HS-5 (cell line): ENCODE results near the gene ASXL3.

Experiments used
- DNase-seq: peaks from one replicate; pipeline ENCODE4 v3.0.0-alpha.2; 2012; ENCODE audit warnings: low read depth

The ASXL3 gene

DNA sequence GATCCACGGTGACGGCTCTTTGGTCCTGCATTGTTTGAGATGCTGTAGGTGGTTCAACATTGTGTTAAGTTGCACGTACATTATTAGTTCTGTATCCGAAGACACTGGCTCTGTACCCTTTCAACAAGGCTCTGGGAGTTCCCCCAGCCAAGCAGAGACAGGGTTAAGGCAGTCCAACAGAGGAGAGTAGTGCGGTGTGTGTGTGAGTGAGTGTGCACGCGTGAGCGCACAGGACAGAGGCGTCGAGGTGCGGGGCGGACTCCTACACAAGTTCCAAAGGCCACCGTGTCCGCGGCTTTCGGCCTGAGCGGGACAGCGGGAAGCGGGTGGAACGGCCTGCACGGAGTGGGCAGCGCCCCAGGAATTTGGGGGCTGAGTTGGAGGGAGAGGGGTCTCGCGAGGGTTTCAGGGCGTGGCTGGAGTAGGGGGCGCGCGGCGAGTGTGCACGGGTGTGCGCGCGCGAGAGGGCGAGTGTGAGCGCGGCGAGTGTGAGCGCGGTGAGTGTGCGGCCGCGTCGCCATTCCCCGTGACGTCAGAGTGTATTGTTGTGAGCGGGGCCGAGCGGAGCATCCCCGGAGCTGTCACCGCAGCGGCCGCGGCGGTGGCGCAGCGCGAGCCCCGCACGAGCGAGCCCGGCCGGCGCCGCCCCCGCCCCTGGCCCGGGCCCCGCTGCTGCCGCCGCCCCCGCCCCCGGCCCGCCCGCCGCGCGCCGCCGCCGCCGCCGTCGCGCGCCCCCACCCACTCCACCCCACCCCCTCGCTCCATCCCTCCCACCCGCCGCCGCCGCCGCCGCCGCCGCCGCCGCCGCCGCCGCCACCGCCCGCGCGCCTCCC, at the start of gene ASXL3:
ASXL3 (plus strand) TSS at position 535 of the 833 bp plus-strand sequence. CDS start 413 bp downstream, outside the sequence.
- DNase-seq = no peak

DNA sequence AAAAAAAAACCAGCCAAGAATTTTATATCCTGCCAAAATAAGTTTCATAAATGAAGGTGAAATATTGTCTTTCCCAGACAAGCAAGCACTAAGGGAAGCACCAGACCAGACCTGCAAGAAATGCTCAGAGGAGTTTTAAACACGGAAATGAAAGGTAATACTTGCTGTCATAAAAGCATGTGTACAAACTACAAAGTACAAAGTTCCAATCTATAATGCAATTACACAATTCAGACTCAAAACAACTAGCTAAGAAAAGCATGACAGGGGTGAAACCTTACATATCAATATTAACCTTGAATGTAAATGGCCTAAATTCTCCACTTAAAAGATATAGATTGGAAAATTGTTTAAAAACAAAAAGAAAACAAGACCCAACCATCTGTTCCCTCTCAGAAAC, 45.0 kb upstream of the ASXL3 start:
- no peak for DNase-seq

DNA sequence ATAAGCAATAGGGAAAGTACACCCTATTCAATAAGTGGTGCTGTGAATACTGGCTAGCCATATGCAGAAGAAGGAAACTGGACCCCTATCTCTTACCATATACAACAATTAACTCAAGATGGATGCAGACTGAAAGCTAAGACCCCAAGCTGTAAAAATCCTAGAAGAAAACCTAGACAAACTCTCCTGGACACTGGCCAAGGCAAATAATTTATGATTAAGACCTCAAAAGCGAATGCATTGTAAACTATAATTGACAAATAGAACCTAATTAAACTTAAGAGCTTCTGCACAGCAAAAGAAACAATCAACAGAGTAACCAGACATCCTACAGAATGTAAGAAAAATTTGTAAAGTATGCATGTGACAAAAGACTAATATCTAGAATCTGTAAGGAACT, 41.1 kb upstream of the ASXL3 start:
- DNase-seq = no peak

DNA sequence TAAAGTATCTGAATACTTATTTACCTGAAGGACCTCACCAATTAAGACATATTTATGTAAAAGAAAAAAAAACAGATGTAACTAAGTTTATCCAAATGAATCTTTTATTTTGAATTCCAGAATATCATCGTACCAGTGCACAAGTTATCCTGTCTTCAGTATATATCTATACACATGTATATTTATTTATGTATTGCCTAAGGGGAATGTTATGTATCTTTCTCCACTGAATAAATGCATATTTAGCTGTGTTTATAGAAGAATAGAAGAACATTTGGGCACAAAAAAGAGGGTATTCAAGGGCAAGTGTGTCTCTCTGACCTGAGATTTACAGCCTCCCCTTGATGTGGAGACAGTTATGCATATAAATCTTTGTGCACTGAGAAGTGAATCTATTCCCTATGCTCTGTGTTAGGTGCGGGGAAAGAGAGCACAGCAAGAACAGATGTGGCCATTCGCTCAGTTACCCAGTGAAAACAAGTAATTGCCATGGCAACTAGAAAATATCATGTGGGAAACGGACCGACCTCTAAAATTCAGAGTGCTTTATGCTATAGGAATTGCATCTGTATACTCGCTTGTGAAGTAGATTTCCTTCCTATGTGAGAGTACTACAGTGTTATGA, 39.5 kb upstream of the ASXL3 start:
- DNase-seq = no peak

DNA sequence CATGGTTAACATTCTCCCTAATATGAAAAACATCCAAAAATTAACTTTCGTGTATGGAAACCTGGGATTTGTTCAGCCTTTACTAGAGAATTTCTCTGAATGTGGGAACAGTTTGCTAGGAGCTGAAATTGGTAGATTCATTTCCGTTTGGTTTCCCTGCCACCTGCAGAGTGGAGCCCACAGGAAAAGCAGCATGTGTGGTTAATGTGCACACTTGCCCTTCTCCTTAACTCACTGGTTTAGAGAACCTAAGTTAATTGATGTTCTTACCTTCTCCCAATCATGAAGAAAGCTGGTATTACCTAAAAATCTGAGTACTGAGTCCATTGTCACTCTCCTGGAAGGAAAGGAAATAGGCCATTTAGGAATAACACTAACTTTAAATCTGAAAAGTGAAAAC, 37.6 kb upstream of the ASXL3 start:
- DNase-seq = no peak

DNA sequence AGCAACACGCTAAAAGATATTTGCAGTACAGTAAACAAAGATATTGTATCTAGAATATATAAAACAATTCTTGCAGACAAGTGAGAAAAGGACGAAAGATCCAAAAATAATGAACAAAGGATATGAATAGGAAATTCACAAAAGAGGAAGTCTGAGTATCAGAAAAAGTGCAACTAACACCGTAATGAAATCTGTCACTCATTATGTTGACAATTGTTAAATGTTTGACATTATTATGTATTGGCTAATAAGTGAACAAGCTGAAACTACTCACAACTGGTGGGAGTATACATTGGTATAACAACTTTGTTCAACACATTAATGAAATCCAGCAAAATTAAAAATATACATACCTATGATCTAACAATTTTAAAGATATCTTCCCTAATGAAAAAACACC, 36.7 kb upstream of the ASXL3 start:
- no peak for DNase-seq

DNA sequence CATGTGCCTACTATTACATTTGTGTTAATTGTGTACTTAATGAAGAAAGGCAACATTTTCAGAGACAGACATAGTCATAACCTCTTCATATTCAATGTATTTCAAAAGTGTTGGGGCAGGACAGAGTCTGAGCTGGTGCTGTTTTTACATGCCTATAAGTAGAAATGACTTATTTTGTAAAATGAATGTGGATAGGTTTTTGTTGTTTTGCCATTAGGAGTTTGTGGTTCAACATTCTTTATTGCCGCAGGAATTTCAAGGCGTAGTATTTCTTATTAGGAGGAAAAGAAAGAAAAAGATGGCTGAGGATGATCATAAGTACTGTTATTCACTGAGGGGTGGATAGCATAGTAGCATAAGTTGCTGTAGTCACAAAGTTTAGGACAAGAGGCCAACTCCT, 21.2 kb upstream of the ASXL3 start:
- DNase-seq = no peak

DNA sequence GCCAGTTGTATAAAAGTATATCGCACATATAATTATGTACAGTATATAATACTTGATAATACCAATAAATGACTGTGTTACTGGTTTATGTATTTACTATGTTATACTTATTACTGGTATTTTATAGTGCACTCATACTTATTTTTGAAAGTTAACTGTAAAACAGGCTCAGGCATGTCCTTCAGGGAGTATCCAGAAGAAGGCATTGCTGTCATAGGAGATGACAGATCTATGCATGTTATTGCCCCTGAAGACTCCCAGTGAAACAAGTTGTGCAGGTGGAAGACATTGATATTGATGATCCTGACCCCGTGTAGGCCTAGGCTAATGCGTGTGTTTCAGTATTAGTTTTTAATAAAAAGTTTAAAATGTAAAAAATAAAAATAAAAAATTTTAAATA, 20.3 kb upstream of the ASXL3 start:
- DNase-seq = no peak

DNA sequence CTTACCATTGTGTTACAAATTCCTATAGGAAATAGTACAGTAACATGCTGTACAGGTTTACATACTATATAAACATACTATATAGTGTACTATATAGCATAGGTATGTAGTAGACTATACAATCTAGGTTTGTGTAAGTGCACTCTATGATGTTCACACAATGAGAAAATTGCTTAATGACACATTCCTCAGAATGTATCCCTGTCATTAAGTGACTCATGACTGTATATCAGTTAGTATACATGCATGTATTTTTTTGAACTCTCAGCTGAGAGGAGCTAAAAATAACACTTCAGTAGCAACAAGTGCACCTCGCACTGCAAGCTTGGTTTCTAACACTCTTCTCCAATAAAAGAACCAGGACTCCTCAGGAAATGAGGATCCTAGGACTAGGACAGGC, 19.5 kb upstream of the ASXL3 start:
- no peak for DNase-seq

DNA sequence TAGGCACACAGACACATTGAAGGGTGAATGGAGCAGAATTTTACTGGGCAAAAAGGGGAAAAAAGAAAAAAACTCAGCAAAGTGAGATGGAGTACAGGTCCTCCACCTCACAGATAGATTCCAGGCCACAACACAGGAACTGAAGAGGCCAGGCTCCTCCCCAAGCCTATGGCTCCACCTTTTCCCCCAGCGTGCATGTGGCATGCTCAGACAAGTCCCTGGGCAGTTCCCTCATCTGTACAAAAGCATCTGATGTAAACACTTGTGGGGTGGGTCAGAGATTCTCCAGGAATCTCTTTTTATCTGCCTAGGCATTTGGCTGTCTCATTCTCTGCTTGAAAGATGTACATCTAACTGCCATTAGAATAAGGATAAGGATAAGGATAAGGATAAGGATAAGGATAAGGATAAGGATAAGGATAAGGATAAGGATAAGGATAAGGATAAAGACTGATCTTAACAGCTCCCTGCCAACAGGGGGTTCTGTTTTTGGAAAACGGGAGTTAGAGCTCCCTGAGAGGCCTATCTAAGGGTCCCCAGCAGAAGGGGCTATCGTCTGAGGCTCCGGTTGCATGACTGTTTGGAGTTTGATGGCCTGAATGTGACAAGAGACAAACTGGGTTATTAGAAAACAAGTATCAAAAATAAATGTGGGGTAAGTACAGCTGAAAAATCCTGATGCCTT, 17.2 kb upstream of the ASXL3 start:
- DNase-seq = peak; percentile 0

DNA sequence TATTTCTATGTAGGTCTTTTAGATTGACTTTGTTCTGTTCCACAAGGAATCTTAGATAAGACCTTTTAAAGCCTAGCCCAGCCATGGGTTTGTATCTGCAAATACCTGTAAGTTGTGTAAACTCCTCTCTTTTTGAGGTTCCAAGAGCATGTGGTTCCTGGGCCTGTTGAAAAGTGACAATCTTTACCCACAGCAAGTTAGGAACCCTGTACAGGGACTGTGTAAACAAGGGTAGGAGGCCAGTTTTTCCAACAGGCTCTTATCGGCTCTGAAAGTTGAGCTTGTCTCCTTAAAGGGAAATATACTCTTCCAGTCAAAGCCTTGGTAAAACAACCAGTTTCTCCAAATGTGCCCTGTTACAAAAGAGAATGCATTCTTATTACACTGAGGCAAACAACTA, 15.3 kb upstream of the ASXL3 start:
- DNase-seq = no peak

DNA sequence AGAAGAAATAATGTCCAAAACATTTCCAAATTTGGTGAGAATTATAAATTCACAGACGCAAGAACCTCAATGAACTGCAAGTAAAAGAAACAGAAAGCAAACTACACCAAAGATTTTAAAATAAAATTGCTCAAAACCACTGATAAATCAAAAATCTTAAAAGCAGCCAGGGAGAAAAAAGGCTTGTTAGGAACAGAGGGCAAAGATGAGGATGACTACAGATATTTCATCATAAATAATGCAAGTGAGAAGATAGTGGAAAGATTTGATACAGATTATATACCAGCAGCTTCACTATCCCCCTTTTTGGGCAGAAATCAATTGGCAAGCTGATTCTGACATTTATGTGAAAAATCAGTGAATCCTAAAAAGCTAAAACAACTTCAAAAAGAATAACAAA, 10.3 kb upstream of the ASXL3 start:
- no peak for DNase-seq

DNA sequence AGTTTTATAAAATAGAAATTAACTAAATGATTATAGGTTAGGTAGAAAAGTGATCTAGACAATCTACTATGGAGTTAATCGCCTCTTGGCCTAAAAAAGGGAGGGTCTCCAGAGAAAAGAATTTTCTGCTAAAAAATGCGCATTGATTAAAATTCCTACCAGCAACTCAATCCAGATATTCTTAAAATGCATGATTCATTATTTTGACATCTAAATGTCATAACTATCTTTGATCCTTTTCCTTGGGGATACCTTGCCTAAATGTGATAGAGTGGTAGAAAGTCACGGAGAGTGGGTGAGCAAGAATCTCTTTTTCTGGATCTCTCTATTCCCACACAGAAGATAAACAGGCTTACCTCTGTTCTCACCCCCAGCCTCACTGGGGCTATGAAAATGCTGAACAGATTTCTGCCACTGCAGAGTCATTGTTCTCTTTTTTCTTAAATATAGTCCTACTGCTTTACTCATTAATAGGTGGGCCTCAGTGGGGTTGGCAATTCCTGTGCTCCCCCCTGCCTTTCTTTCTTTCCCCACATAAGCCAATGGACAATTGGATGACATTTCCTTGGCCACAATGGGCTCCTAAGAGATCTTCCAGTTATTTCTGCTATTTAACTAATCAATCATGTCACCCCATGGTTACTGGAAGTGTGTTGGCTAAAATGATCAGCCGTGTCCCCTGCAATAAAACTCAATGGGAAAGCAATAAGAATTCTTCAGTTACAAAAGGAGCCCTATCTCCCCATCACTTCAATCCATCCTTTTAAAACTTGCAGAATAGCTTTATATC, 5.8 kb upstream of the ASXL3 start:
- no peak for DNase-seq

DNA sequence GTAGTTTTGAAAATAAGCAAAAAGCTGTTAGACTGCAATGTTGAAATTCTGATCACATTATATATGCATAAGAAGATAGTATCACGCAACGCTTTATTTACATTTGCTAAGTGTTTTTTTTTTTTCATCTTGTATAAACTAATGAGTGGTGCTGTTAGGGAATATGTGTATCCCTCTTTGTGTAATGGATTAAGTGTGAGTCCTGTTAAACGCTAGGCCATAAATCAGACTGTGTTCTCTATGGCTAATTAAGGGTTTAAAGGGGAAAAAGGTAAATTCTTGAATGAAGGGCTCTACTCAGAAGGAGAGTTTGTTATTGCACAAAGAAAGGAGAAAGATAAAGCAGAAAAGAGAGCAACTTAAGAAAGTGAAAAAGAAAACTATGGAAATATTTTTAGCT, 4.8 kb upstream of the ASXL3 start:
- no peak for DNase-seq

DNA sequence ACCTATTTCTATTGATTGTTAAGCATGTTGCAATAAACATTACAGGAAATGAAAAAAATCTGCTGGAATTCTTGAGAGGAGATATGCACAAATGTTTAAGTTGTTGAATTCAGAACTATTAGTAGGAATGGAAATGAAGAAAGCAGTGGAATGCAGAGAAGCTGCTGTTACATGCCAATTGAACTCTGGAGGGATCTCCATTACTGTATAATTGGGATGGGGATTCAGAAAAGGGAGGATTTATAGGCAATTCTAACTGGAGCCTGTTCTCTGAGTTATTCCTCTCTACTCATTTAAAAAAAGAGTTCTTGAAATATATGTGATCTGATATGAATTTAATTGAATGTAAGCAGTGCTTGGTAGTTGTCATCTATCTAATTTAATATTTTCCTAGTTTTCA, 2.6 kb upstream of the ASXL3 start:
- no peak for DNase-seq

DNA sequence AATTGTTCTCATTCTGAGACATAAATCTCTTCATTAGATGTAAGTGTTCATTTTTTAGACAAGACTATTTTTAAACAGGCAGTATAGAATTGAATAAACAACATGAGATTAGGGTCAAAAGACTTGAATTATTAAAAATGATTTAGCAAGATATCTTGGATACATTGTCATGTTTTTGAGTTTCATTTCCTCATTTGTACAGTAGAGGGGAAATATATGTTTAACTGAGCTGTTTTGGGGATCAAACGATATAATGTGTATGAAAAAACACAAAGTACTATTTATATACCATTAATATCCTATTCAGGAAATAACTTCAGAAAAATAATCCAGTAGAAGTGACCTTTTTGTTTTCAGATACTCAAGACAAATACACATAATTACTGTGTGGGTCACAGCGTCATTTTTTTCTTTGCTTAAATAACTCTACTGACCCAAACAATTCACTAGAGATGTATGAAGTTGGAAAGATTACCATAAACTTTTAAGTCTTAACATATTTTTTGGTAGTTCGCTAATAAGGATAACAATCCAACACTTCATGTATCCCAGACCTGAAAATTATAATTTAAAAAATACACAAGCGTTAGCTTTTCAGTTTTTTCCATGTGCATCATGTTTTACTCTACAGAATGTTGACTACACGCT, 896 bp upstream of the ASXL3 start:
- DNase-seq = no peak

DNA sequence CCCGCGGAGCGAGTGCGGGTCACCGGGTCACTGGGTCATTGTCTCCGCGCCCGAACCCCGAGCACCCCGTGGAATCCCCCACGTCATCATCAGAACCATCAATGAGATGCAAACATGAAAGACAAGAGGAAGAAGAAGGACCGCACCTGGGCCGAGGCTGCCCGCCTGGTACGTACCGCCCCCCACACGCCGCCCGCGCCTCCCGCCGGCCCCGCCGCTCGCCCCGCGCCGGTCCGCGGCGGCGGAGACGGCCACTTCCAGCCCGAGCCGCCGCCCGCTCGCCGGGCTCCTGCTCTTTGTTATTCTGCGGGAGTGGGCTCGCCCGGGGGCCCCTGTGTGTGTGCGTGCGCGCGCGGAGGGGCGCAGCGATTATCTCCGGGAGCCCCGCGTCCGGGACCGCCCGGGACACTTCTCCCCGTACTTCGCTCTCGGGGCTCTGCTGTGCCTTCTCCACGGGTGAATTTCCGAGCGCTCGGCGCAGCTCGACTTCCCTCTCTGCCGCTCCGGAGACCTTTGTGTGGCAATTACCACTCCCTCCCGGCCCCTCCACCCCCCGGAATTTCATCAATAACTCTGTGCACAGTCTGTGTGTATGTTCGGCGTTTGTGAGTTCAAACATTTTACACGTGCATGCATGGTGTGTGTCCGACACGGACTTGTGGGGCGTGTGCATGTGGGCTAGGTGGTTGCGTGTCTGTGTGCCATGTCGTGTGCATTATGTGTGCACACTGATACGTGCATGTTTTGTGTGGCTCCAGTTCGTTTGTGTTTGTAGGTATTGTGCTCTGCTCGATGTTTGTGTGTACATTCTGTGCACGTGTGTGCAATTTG, 714 bp downstream of the ASXL3 start:
- DNase-seq = no peak

DNA sequence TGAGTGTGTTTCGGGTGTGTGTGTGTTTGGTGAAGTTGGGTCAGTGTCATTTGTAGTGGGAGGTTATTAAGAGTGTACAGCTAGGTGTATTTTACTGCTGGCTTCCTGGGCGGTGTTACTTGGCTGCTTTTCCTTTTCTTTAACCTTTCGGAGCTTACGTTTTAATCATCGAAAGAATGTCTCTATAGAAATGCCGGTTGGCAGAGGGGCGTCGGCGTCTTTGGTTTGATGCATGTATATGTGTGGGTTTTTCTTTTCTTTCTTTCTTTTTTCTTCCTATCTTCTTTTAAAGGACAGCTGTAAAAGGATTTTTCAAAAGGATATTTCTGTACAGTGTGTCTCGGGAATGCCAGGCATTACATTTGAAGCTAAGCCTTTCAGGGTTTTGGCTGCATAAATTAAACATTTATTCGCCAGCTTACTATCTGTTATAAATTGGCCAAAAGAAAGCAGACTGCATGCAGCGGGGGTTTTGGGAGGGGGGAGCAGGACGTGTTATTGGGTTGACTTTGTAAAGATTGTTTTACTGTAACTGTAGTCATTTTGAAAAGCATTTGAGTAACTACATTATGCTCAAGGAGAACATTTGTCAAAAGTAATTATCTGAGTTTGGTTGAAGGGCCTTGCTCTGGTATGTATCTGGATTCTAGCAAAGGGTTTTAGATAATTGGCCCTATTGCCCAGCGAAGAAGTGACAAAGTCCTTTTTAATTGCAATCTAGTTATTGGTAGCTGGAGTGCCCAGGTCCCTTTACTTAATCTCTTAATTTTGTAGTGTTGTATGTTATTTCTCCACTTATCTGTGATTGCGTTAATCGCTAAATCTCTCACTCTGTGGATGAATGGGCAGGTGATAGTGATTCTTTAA, 1.6 kb downstream of the ASXL3 start:
- DNase-seq = no peak

DNA sequence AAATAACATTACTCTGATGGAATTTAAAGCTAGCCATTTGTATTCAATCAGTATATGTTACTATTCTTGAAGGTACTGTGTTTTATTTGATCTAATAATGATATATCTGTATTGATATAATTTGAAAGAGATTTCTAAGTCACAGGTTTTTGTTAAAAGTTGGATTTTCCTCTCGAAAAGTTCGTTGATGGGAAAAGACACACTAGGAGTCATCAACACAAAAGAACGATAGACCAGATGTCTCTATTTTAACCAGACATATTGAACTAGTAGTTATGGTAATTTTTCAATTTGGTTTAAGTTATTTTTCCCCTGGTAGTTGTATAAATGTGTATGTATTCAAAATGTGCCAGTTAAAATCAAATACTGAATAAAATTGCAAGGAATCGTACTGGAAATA, 2.5 kb downstream of the ASXL3 start:
- DNase-seq = no peak

DNA sequence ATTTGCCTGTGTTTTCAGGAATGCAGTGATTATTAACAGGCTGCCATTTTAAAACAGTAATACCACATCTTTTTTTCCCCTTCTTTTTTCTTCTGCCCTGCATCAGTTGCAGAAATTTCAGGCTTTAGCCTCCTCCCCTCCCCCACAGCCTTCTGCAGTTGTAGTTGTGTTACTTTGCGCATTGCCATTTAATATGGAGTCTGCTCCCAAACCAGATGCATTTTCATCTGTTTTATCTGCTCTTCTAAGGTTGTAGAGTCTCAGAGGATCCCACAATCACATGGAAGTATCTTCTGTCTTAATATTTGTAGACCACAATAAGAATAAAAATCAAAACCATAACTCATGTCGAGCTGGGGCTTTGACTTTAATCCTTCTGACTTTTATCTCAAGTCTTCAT, 3.8 kb downstream of the ASXL3 start:
- DNase-seq = no peak
